ENCODE results near the gene COMMD9.
"Not testable (repeated sequence)": the region's sequence is repeated elsewhere in the genome, so short reads cannot be mapped to it uniquely, and the experiment has no call there.

Gene COMMD9

GRCh38 chr11:36289226-36289852 lies at the start of gene COMMD9:
COMMD9 (minus strand) TSS chr11:36289424; CDS start chr11:36289412, 12 bp downstream.
- DNase-seq = peak; percentile 85 to 90

- peak in 1 of 2 experiments; percentile 33 for DNase-seq
These were observed 44.7 kb upstream of the COMMD9 start for GRCh38 chr11:36333897-36334296.

GRCh38 chr11:36333468-36333867 lies 44.2 kb upstream of the COMMD9 start:
- DNase-seq = no peak

- DNase-seq = no peak
These were observed 41.2 kb upstream of the COMMD9 start for GRCh38 chr11:36330411-36330810.

DNA sequence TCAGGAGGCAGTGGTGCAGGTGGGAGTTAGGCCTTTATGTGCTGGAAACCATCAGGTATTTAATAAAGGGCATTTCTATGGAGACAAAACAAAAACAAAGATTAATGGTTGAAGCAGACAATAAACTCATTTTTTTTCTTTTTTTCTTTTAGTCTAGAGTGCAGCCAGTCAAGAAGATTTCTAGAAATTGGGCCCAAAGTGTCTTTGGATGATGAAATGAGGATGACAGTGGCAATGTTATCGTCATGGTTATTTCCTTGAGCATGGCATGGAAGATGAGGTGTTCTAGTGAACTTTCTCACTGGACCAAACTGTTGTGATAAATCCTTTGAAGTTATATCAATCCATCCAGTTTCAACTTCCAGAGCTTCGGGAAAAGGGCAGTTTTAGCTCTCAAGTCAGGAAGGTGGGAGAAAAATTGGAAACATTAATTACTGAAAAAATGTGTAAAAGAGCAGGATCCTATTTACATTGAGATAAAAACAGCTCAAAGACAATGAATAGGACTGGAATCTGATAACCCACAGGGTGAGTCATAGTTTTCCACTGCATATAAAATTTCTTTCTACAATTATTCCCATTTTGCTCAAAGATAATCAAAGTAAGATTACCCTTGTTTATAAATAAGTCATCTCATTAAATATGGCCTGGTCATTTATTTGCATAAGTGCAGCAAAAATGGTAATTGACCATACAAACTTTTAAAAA lies 39.9 kb upstream of the COMMD9 start:
- no peak for DNase-seq

GRCh38 chr11:36326524-36327419 lies 37.5 kb upstream of the COMMD9 start:
- no peak for DNase-seq

- DNase-seq = not testable (repeated sequence)
These were observed 36.2 kb upstream of the COMMD9 start for GRCh38 chr11:36325403-36325802.

GRCh38 chr11:36324956-36325355 lies 35.7 kb upstream of the COMMD9 start:
- not testable (repeated sequence) for DNase-seq

DNA sequence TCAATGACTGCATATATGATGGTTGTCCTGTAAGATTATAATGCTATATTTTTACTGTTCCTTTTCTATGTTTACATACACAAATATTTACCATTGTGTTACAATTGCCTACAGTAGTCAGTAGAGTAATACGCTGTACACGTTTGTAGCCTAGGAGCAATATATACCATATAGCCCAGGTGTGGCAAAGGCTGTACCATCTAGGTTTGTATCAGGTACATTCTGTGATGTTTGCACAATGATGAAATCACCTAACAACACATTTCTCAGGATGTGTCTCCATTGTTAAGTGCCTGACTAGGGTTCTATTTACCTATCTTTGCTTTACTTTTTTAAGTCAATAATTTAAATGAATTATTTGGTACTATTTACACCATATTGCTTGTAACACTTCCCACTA lies 28.8 kb upstream of the COMMD9 start:
- no peak for DNase-seq

- no peak for DNase-seq
These were observed 26.8 kb upstream of the COMMD9 start for GRCh38 chr11:36316049-36316448.

DNA sequence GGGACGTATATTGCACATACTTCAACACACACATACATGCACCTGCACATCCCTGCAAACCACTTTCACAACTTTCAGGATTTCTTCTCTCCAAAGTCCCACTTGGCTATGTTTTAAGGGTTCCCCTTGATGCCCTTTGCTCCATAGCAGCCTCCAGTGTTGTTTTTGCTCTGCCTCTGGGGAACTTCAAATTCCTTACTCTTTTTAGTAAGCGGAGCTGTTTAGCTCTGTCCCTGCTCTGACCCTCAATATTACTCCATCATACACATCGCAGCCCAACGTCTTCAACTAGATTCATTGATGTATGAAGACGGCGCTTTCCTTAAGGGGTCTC lies 25.2 kb upstream of the COMMD9 start:
- DNase-seq = no peak

GRCh38 chr11:36313750-36314433 lies 24.7 kb upstream of the COMMD9 start:
- DNase-seq = no peak

DNA sequence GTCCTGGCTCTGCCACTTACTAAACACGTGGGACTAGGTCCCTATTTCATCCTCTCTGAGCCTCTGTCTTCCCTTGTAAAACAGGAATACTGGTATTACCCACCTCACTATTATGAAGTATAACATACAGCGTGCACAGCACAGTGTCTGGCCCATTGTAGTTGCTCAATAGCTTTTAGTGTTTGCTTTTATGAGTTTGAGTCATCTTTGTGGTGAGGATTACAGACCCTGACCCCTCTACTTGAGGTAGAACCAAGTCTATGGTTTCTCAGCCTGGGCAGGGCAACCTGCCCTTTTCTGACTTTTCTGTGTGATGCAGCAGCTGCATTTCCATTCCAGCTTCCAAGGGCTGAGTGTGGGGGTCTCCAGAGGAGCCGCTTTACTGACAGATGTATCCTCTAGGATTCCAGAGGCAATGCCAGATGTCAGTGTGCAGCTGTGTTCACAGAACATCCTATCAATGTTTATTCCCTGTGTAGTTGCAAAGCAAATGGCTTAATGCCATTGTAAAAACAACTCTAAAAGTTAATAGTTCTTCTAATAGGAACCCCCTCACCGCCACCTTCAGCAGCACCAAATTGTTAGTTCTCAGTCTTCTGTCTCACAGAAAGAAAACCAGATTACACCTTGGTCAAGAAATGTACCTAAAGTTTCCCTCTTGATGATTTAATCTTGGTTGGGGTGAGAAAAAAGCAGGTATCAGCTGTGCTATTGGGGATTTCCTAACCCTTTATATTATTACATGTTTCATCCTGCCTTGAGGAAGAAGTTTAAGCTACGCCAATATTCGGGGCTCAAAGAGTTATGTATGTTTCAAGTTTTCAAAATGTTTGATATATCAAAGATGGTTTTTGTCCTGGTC lies 23.6 kb upstream of the COMMD9 start:
- no peak for DNase-seq

GRCh38 chr11:36311926-36312595 lies 22.8 kb upstream of the COMMD9 start:
- DNase-seq = no peak

GRCh38 chr11:36309779-36310178 lies 20.6 kb upstream of the COMMD9 start:
- no peak for DNase-seq

GRCh38 chr11:36308577-36308976 lies 19.4 kb upstream of the COMMD9 start:
- DNase-seq = no peak

DNA sequence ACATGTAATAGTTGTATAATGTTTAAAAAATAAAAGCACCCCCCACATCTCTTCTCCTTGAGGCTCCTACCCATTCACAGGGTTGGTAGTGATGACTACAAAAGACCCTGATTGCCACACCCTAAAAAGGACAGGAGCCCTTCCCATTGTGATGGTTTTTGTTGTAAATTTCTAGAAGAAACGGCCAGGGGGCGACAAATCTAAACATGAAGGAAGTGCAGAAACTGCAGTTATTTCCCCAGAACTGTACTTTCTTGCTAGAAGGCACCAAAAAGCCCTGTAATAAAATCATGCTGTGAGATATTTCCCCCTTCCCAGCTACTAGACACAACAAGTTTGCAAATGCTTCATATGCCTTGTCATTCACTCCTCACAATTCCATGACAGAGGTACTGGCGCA lies 17.7 kb upstream of the COMMD9 start:
- DNase-seq = no peak

DNA sequence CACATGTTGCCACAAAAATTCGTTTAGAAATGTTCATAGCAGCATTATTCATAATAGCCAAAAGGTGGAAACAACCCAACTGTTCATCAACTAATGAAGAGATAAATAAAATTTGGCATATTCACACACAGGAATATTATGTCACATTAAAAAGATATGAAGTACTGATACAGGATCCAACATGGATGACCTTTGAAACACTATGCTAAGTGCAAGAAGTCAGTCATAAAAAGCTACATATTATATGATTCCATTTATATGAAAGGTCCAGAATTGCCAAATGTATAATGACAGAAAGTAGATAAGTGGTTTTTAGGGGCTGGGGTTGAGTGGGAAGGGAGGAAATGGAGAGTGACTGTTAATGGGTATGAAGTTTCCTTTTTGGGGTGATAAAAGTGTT lies 15.8 kb upstream of the COMMD9 start:
- DNase-seq = no peak

- no peak for DNase-seq
These were observed 15.1 kb upstream of the COMMD9 start for GRCh38 chr11:36304351-36304750.

GRCh38 chr11:36300650-36301049 lies 11.4 kb upstream of the COMMD9 start:
- no peak for DNase-seq

DNA sequence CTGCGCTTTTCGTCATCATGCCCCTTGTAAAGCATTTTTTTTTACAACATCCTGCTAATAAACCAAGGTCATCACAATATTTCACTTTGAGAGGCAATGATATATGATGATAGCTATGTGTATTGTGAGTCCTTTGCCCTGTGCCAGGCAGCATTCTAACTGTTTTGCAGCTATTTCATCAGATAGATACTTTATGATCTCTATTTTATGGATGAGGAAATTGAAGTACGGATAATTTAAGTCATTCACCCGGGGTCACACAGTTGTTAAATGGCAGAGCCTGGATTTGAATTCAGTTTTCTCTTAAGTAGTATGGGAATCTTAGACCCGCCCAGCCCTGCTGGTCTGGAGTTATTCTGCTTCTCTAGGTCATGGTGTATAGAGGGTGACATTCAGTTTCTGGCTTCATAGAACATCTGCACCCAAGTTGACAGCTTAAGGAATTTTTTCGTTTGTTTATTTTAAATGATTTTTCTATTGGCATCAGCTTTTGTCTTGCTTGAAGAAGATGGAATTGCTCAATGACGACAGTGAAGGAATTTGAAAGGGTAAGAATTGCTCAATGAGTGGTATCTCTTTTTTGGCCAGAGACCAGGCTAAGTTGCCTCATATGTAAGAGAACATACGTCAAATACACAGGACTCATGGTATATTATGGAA lies 7.8 kb upstream of the COMMD9 start:
- no peak for DNase-seq
